Measurements from ENCODE around the gene RANBP3L. TPM values are rescaled to one million over a fixed set of nuclear protein-coding genes. Genes with fewer than 3 reads are reported as not detected.
"Not testable (repeated sequence)": the region's sequence is repeated elsewhere in the genome, so short reads cannot be mapped to it uniquely, and the experiment has no call there.

The RANBP3L gene
- total RNA-seq, 1 donor from 2014 or later, result not detected

DNA sequence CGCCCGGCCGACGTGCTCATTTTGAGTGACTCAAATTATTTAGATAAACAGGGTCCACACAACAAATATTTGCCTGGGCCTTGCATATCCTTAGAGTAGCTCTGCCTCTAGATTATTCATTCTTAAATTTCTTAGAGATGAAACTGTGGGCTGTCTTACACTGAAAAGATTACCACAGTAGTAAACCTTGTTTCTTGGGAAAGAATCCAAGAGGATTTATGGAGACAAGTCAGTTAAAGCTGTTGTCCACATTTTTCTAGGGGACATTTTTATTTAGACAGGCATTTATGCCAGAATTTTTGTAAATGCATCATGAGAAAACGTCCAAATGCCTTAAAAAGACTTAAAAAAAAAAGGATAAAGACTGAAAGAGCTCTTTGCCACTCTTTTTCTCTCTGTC lies 32.6 kb upstream of the RANBP3L start:
- Histone ChIP-seq H3K27me3 (ENCODE audit: insufficient read depth, low read length) (peaks cover 2% of the 10 kb centered on the region), H2AFZ (ENCODE audit: low read depth, low read length) (no peak overlapping the region), H3K79me2 (ENCODE audit: insufficient read depth, low read length) (no peaks in the 10 kb centered on the region), H3K9me3 (ENCODE audit: insufficient read depth, low read depth, low read length) (no peaks in the 10 kb centered on the region), H4K20me1 (ENCODE audit: insufficient read depth, low read length) (no peaks in the 10 kb centered on the region), H3K4me2 (ENCODE audit: low read length) (no peak overlapping the region), H3K36me3 (ENCODE audit: insufficient read depth, low read length) (no peaks in the 10 kb centered on the region), H3K4me3 (ENCODE audit: insufficient read depth, low read depth, low read length) (no peak overlapping the region), H3K9ac (ENCODE audit: low read length) (no peak overlapping the region), H3K27ac (ENCODE audit: low read depth, low read length) (no peak overlapping the region), H3K4me1 (ENCODE audit: insufficient read depth, low read length) (no peaks in the 10 kb centered on the region)
- Mint-ChIP-seq H3K27me3 (ENCODE audit: low read depth, unreplicated experiment) (no peaks in the 10 kb centered on the region), H3K9me3 (ENCODE audit: unreplicated experiment) (peaks cover 3% of the 10 kb centered on the region), H3K36me3 (ENCODE audit: low read depth, unreplicated experiment) (no peaks in the 10 kb centered on the region), H3K27ac (ENCODE audit: unreplicated experiment) (no peak overlapping the region), H3K4me1 (ENCODE audit: low read depth, unreplicated experiment) (no peaks in the 10 kb centered on the region), H3K4me3 (ENCODE audit: unreplicated experiment) (no peak overlapping the region)
- no peak for DNase-seq (ENCODE audit: low read depth)
- FAIRE-seq, result no peak
- TF ChIP-seq EZH2 (IDR thresholded peaks at IDR 0.05; ENCODE audit: insufficient read depth, low read length), result no peak
- TF ChIP-seq, protein P1, sequence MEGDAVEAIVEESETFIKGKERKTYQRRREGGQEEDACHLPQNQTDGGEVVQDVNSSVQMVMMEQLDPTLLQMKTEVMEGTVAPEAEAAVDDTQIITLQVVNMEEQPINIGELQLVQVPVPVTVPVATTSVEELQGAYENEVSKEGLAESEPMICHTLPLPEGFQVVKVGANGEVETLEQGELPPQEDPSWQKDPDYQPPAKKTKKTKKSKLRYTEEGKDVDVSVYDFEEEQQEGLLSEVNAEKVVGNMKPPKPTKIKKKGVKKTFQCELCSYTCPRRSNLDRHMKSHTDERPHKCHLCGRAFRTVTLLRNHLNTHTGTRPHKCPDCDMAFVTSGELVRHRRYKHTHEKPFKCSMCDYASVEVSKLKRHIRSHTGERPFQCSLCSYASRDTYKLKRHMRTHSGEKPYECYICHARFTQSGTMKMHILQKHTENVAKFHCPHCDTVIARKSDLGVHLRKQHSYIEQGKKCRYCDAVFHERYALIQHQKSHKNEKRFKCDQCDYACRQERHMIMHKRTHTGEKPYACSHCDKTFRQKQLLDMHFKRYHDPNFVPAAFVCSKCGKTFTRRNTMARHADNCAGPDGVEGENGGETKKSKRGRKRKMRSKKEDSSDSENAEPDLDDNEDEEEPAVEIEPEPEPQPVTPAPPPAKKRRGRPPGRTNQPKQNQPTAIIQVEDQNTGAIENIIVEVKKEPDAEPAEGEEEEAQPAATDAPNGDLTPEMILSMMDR (IDR thresholded peaks at IDR 0.05; ENCODE audit: insufficient read depth, low read depth, low read length), result no peak

DNA sequence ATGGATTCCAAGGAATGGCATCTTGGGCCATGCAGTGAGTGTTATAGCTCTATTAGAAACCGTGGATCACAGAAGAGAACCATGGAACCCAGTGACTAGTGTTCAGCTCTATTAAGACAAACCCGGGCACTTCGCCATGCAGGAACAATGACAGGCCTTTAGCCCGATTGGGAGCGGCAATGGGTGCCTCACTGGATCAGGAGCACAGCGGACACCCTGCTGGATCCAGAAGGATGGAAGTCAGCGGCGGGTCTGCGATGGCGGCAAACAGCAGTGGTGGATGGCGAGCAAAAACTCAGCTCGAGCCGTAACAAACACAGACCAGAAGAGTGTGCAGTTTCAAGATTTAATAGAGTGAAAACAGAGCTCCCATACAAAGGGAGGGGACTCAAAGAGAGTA lies 31.0 kb upstream of the RANBP3L start:
- not testable (repeated sequence) for FAIRE-seq

DNA sequence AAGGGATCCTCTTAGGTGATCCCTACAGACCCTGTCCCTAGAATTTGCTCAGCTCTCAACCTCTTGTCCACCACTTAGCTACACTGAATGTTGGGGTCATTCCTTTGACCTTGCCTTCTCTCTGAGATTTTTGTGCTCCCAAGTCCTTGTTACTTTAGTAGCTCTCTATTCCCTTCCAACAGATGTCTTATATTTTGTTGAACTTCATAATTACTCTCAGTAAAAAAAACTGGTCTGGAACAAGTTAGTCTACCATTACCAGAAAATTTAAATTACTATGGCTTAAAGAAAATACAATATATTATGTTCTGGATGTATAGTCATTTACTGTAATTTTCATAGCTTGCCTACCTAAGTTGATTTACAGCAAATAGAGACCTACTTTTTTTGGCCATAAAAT lies 23.5 kb upstream of the RANBP3L start:
- Histone ChIP-seq H3K36me3 (ENCODE audit: insufficient read depth, low read length) (no peaks in the 10 kb centered on the region), H3K4me3 (ENCODE audit: insufficient read depth, low read depth, low read length) (no peak overlapping the region), H3K4me2 (ENCODE audit: low read length) (no peak overlapping the region), H3K4me1 (ENCODE audit: insufficient read depth, low read length) (no peaks in the 10 kb centered on the region), H3K9ac (ENCODE audit: low read length) (no peak overlapping the region), H3K9me3 (ENCODE audit: insufficient read depth, low read depth, low read length) (no peaks in the 10 kb centered on the region), H3K27me3 (ENCODE audit: insufficient read depth, low read length) (no peaks in the 10 kb centered on the region), H2AFZ (ENCODE audit: low read depth, low read length) (no peak overlapping the region), H3K27ac (ENCODE audit: low read depth, low read length) (no peak overlapping the region), H4K20me1 (ENCODE audit: insufficient read depth, low read length) (no peaks in the 10 kb centered on the region), H3K79me2 (ENCODE audit: insufficient read depth, low read length) (no peaks in the 10 kb centered on the region)
- Mint-ChIP-seq H3K4me1 (ENCODE audit: low read depth, unreplicated experiment) (no peaks in the 10 kb centered on the region), H3K9me3 (ENCODE audit: unreplicated experiment) (no peaks in the 10 kb centered on the region), H3K36me3 (ENCODE audit: low read depth, unreplicated experiment) (no peaks in the 10 kb centered on the region), H3K4me3 (ENCODE audit: unreplicated experiment) (no peak overlapping the region), H3K27ac (ENCODE audit: unreplicated experiment) (no peak overlapping the region), H3K27me3 (ENCODE audit: low read depth, unreplicated experiment) (no peaks in the 10 kb centered on the region)
- FAIRE-seq (no peak), DNase-seq (ENCODE audit: low read depth) (no peak)
- TF ChIP-seq, protein P1 (IDR thresholded peaks at IDR 0.05; ENCODE audit: insufficient read depth, low read depth, low read length), result no peak
- TF ChIP-seq EZH2 (IDR thresholded peaks at IDR 0.05; ENCODE audit: insufficient read depth, low read length), result no peak

More for the DNA sequence above, 31.0 kb upstream of the RANBP3L start:
- not testable (repeated sequence) for DNase-seq (ENCODE audit: low read depth); H3K36me3 ChIP-seq (ENCODE audit: insufficient read depth, low read length); H3K9ac ChIP-seq (ENCODE audit: low read length); H3K27ac ChIP-seq (ENCODE audit: low read depth, low read length); H3K4me1 Mint-ChIP-seq (ENCODE audit: low read depth, unreplicated experiment); H4K20me1 ChIP-seq (ENCODE audit: insufficient read depth, low read length); H3K9me3 Mint-ChIP-seq (ENCODE audit: unreplicated experiment); H3K27ac Mint-ChIP-seq (ENCODE audit: unreplicated experiment); H3K4me2 ChIP-seq (ENCODE audit: low read length); H3K36me3 Mint-ChIP-seq (ENCODE audit: low read depth, unreplicated experiment); H3K9me3 ChIP-seq (ENCODE audit: insufficient read depth, low read depth, low read length); H3K4me3 ChIP-seq (ENCODE audit: insufficient read depth, low read depth, low read length); H3K4me3 Mint-ChIP-seq (ENCODE audit: unreplicated experiment); H2AFZ ChIP-seq (ENCODE audit: low read depth, low read length); H3K27me3 Mint-ChIP-seq (ENCODE audit: low read depth, unreplicated experiment); H3K27me3 ChIP-seq (ENCODE audit: insufficient read depth, low read length); H3K79me2 ChIP-seq (ENCODE audit: insufficient read depth, low read length); H3K4me1 ChIP-seq (ENCODE audit: insufficient read depth, low read length)
